OCI-M2 (cell line): ENCODE data around the gene ZFAND2A.
"Not testable (repeated sequence)": the region's sequence is repeated elsewhere in the genome, so short reads cannot be mapped to it uniquely, and the experiment has no call there.

ENCODE experiments used
- DNase-seq: peaks from one replicate; lab custom pipeline; 2025; ENCODE audit not compliant: unreplicated experiment; lab: John Stamatoyannopoulos, UW

Gene ZFAND2A

DNA sequence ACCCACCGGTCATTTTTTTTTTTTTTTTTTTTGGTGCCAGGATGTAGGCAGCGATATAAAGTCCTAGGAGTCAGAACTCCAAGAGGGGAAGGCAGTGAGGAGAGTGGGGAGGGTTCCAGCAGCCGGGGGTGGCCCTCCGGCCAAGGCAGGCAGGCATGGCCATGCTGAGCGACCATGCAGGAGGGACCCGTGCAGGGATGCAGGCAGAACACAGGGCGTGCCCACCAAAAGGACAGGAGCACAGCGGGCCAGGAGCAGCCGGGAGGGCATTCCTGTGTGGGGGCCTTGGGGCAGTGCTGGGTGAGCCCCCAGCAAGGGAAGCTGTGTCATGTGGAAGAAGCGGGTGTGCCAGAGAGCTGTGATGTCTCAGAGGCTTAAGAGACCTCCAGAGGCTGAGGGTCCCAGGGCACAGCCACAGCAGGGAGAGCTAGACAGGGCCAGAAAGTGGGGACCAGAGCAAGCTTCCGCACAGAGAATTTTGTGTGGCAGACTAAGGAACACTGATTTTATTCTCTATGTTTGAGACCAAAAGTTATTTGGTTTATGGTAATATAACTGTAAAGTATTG is 5.7 kb downstream of the ZFAND2A start:
- DNase-seq, result no peak

DNA sequence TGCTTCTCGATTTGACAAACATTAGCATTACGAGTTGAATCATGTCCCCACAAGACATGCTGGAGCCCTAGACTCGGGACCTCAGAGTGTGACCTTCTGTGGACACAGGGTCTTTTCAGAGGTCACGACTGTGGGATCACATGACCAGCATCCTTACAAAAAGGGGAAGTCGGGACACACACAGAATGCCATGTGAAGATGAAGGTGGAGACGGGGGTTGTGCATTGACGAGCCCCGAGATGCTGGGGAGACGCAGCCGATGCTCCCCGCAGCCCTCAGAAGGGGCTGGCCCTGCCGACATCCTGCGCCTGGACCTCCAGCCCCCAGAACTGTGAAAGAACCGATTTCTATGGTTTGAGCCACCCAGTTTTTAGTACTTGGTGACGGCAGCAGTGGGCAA is 7.5 kb downstream of the ZFAND2A start:
- no peak for DNase-seq

DNA sequence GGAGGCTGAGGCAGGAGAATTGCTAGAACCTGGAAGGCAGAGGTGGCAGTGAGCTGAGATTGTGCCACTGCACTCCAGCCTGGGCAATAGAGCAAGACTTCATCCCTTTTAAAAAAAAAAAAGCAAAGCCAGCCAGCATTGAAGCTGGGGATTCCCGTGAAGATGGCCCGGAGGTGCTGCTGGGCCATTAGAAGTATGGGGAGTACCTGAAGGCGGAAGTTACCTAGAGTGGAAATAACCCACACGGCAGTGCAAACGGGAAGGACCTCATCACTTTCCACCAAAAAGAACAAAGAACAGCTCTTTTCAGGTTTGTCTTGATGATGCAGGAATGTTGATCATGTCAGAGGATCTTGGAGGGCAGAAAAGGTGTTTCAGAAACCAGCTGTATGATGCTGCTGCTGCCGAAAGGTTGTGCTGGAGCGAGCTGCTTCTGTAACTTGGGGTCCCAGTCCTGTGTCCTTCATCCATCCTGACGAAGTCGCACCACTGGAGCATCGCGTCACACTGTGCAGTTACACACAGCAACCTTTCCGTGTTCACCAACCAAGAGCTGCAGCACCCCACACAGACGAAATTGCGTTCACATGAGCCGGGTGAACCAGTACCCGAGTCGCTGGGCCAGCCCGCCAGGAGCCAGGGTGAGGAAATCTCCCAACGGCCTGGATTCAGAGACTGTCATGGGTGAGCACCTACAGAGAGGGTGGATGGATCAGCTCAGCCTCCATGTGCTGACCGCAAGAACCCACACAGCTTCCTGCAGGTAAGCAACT is 8.2 kb downstream of the ZFAND2A start:
- DNase-seq, result no peak

DNA sequence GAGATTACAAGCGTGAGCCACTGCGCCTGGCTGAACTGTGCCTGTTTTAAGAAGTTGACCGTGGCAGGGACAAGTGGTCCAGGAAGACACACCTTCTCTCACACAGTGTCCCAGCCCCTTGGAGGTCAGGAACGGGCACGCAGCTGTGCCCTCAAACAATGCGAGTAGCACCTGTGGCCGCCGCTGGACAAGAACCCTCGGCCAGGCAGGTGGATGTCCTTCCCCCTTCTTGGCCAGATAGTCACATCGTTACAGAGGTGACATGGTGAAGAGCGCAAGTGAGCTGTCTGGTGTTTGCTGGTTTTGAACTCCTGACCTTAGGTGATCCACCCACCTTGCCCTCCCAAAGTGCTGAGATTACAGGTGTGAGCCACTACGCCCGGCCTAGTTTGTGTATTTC is 8.8 kb downstream of the ZFAND2A start:
- no peak for DNase-seq

DNA sequence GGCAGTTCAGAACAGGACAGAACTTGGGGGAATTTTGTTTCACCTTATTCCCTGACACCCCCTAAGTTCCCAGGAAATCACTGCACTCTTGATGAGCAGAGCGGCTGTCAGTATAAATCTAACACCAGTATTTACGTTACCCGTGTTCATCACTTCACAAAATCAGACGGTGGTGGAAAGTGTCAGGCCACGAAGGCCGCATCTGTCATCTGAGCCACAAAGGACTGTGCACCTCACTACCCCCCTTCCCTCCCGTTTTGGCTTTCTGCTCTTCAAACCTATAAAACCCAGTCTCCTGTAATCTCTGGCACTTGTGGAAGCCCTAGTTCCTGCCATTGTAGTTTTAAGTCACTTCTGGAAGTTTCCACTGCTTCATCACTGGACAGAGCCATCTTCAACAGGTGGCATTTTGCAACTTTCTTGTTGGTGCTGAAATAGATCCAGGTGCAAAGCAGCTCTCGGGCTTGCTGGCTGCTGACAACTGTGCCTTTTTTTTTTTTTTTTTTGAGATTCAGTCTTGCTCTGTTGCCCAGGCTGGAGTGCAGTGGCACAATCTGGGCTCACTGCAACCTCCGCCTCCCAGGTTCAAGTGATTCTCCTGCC is 9.5 kb downstream of the ZFAND2A start:
- no peak for DNase-seq

DNA sequence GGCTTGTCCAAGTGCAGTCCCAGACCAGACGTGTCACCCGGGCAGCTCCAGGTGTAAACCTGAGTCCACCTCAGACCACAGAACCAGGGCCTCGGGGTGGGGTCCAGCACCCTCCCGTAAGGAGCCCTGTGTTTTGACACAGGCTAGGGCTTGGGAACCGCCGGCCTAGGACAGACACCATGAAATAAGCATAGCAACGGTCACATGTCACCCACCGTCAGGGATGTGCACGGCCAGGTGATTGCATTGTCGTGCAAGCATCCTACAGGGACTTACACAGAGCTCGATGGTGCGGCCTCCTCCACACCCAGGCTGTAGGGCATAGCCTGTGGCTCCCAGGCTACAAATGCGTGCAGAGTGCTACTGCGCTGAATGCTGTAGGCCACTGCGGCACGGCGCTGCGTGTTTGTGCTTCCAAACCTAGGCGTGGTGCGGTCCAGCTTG is 10.6 kb downstream of the ZFAND2A start:
- no peak for DNase-seq

DNA sequence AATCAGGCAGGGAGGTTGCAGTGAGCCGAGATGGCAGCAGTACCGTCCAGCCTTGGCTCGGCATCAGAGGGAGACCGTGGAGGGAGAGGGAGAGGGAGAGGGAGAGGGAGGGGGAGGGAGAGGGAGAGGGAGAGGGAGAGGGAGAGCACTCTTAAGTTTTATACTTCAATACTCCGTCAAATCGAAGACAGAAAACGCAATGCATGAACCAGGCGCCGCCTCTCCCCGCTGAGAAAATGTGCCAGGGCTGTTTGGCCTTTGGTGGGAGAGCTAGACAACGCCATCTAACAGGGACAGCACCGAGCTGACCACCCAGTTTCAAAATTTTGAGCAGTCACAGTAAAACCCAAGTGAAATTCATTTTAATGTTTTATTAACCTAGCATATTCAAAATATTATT is 12.1 kb downstream of the ZFAND2A start:
- DNase-seq, result not testable (repeated sequence)

DNA sequence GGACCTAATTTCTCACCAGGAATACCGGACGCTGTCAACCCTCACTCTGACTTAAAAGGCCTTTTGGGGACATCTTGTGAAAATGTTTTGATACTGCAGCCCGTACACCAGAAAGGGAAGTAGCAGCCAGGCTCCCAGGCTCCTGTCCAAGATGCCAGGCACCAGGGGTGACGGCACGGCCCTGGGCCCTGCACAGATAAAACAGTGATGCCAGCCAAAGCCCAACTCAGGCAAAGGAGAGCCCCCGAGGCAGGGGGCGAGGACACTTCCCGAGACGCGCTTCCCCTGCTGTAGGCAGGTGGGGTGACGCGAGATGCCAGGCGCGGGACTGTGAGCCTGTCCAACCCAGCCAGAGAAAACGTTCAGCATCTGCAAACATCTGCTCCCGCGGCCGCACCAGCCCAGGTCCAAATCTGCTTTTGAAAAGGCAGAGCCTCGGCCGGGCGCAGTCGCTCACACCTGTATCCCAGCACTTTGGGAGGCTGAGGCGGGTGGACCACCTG is 15.7 kb downstream of the ZFAND2A start:
- no peak for DNase-seq

DNA sequence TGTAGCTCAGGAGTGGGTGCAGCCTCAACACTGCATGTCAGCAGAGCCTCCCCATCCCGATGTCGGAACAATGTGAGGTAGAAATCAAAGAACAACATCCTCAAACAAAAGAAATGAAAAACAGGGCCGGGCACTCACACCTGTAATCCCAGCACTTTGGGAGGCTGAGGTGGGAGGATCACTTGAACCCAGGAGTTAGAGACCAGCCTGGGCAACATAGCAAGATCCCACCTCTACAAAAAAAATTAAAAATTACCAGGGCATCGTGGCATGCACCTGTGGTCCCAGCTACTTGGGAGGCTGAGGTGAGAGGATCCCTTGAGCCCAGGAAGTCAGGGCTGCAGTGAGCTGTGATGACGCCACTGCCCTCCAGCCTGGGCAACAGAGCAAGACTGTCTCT is 17.0 kb downstream of the ZFAND2A start:
- DNase-seq, result not testable (repeated sequence)

DNA sequence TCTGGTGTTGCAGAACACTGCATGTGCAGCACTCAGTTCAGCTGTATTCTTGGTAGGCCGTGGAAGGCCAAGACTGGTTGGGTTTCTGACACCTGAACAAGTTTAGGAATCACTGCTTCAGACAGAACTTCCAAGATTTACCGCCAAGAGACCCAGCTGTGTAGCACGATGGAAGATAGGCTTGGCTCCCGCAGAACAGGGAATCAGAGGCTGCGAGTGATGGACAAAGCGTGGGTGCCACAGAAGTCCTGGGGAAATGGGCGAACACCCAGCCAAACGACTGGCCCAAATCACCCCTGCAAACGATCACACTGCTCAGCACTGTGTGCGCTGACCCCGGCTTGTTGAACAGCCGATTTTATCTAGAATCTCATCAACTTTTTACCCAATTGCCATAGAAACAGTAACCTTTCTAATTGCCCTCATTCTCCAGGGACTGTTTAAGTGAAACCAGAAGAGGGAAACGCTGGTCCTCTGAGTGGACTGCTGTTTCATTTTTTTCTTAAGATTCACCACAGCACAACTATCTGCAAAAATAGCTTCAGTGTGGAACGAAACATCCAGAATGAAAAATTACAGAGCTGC is 17.9 kb downstream of the ZFAND2A start:
- no peak for DNase-seq

DNA sequence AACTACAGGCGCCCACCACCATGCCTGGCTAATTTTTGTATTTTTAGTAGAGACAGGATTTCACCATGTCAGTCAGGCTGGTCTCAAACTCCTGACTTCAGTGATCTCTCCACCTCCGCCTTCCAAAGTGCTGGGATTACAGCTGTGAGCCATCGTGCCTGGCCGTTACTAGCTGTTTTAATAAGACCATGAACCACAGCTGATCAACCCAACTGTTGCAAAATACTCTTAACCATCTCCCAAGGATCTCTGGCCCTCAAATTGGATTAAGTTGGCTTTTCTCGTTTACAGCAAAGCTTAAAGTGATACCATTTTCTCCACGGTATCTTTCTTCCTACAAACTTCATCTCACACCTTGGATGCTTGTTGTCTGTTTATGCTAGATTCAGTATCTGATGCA is 18.3 kb downstream of the ZFAND2A start:
- no peak for DNase-seq

DNA sequence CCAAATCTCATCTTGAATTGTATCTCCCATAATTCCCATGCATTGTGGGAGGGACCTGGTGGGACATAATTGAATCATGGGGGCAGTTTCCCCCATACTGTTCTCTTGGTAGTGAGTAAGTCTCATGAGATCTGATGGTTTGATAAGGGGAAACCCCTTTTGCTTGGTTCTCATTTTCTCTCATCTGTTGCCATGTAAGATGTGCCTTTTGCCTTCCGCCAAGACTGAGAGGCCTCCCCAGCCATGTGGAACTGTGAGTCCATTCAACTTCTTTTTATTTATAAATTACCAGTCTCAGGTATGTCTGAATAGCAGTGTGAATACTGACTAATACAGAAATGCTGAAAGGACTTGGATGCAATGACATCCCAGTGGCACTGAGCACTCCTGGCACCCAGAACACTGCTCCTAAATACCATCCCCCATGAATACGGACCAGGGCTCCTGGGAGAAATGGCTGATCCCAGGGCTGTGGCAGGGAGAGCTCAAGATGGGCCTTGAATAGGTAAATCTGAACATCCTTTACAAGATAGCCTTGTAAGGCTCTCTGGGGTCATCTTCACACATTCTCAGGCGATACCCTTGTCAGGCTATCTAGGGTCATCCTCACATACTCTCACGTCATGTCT is 19.4 kb downstream of the ZFAND2A start:
- DNase-seq, result no peak

DNA sequence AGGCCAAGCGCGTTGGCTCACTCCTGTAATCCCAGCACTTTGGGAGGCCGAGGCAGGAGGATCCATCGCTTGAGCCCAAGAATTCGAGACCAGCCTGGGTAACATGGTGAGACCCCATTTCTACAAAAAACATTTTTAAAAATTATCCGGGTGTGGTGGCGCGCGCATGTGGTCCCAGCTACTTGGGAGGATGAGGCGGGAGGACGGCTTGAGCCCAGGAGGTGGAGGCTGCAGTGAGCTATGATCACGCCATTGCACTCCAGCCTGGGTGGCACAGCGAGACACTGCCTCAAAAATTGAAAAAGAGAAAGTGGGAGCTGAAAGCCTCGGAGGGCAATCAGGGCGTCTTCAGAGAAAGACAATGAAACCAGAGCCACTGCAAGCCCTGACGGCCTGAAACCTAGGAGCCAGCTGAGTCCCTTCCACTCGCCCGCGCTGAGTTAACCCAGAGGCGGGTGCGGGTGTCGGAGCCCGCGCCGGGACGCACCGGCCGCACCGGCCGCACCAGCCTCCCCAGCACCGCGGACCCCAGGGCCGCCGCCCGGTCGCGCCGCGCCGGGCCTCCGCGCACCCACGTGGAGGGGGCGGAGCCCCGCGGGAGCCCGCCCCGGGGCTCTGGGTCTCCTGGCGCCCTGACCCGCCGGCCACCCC is 22.4 kb downstream of the ZFAND2A start:
- DNase-seq, result no peak

DNA sequence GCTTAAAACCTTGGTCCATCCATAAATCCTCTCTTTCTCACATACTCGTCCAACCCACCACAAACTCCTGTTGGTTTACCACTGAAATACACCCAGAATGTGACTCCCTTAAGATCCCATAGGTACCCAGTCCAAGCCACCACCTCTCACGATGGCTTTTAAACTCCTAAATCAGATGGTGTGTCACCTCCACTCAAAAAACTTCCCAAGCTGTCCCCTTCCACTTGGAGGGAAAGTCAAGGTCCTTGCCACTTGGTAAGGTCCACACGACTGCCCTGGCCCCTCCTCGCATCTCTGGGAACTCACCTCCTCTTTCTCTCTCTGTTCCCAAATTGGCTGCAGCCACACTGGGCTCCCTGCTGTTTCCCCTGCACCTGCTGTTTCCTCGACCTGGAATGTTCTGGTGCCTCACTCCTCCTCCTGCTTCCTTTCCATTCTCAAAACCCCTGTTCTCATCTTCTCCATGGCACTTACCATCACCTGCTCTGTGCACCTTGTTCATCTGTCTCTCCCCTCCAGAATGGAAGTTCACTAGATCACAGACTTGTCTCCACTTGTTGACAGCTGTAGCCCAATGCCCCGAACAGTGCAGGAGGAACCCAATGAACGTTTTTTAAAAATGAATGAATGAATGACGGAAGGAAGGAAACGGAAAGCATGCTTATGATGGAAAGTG is 23.0 kb downstream of the ZFAND2A start:
- no peak for DNase-seq

DNA sequence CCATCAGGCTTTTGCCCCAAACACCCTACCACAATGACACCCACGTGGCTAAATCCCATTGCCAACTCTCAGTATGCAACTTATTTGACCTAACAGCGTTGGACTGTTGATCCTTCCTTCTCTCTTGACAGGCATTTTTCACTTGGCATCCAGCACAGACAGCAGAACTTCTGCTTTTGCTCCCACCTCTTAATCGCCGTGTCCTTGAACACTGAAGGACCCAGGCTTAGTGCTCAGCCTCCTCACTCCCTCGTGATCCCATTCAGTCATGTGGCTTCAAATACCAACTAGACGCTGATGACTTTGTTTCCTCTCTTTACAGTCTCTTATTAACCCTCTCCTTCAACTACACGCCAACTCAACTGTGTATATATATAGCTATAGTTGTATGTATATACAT is 25.0 kb downstream of the ZFAND2A start:
- DNase-seq, result no peak

DNA sequence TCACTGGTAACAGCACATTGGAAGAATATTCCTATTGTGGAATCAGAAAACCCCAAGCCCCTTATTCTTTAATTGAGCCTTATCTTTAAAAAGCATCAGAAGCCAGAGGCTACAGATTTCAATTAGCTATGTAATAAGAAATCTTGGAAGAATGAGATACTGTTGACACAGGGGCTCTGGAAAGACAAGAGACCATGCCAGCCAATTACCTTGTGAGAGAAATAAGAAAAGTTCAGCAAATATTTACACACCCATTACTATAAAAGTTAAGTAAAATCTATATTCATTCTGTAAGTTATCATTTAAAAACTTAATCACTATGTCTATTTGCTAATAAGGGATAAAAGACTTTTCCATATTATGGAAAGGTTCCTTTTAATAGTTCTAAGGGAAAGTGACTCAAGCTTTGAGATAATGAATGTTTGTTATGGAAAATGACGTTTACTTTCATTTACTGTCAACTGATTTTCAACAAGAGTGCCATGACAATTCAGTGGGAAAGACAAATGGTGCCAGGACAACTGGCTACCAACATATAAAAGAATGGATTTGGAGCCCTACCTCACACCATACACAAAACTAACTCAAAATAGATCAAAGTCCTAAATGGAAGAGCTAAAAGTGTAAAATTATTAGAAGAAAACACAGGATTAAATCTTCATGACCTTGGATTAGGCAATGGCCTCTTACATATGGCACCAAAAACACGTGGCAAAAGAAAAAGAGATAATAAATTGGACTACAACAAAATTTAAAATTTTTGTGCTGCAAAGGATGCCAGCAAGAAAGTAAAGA is 28.3 kb downstream of the ZFAND2A start:
- no peak for DNase-seq

DNA sequence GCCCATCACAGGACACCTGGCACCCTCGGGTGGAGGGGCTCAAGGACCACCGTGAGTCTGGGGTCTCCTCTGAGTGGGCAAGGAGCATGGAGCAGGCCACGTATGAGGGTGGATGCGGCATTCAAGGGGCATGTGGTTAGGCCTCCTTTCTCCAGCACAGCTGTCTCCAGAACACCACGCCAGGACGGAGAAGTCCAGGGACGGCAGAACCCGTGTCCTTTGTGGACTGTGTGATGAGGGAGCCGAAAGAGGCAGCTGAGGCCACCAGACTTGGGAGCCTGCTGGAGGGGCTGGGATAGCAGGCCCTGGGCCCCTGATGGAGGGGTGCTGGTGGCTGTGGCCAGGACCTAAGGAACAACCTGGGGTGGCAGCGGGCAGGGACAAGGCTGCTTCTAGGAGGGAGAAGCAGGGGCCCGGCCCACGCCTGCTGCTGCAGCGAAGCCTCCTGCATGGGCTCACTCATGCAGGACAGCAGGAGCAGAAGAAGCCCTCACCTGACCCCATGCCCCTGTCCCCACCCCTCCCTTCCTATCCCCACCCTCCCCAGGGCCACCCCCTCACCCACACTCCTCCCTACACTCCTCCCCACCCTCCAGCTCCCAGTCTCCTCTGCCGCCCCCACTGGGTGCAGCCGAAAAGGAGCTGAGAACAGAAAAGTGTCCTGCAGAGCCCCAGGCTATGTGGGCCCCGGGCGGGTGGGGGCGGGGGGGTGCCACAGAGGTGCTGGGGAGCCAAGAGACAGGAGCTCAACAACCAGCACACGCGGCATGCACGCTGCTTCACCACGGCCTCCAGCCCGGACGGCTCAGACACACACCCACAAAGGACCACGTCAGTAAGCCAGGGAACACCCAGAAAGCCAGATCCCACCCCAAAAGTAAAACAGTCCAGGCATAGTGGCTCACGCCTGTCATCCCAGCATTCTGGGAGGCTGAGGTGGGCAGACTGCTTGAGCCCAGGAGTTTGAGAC is 29.7 kb downstream of the ZFAND2A start:
- no peak for DNase-seq

DNA sequence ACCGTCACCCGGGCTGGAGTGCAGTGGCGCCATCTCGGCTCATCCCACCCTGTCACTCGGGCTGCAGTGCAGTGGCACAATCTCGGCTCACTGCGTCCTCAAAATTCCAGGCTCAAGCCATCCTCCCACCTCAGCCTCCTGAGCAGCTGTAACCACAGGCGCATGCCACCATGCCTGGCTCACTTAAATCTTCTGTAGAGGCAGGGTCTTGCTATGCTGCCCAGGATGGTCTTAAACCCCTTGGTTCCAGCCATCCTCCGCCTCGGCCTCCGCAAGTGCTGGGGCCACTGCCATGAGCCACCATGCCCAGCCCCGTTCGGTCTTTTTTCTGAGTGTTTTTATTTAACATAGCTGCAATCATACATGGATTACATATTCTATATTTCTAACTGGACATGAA is 30.6 kb downstream of the ZFAND2A start:
- no peak for DNase-seq
